Keratinocyte (primary cell): Measurements from ENCODE around the gene ANKRD55. TPM values are rescaled to one million over a fixed set of nuclear protein-coding genes. Genes with fewer than 3 reads are reported as not detected.

Source experiments
- DNase-seq: peaks from one replicate; pipeline ENCODE4 v3.0.0-alpha.2; 2011; ENCODE audit warnings: low read depth, missing footprints, low spot score
- FAIRE-seq: peaks from 2 replicates; lab custom pipeline; 2011; peaks lifted over from hg19 to GRCh38; lab: Jason Lieb, UNC
- H2AFZ ChIP-seq: 2 replicates; pipeline ENCODE4 v1.6.0; 2012; ENCODE audit warnings: low read length, control low read depth, inconsistent platforms; ENCODE audit not compliant: control insufficient read depth
- H3K27ac ChIP-seq: 2 replicates; pipeline ENCODE4 v1.5.1; 2011; ENCODE audit warnings: low read length; ENCODE audit not compliant: control insufficient read depth, insufficient read depth
- H3K27me3 ChIP-seq: 3 replicates; pipeline ENCODE4 v1.6.0; 2011; ENCODE audit warnings: low read length; ENCODE audit not compliant: control insufficient read depth, insufficient read depth; ENCODE audit errors: extremely low read depth
- H3K36me3 ChIP-seq, 2 experiments: 2 replicates in 1 of 2; 3 replicates in 1 of 2; pipeline ENCODE4 v1.5.1; 2011; ENCODE audit warnings: low read length in 2 of 2, mild to moderate bottlenecking in 1 of 2; ENCODE audit not compliant: control insufficient read depth in 2 of 2, insufficient read depth in 2 of 2; ENCODE audit errors: extremely low read depth in 1 of 2
- H3K4me1 ChIP-seq: 3 replicates; pipeline ENCODE4 v1.5.1; 2011; ENCODE audit warnings: low read length; ENCODE audit not compliant: control insufficient read depth, insufficient read depth; ENCODE audit errors: extremely low read depth
- H3K4me2 ChIP-seq: 3 replicates; pipeline ENCODE4 v1.6.0; 2011; ENCODE audit warnings: low read depth, low read length; ENCODE audit not compliant: control insufficient read depth, insufficient read depth; ENCODE audit errors: extremely low read depth
- H3K4me3 ChIP-seq, 3 experiments: fragments of 200-600 bp in 1 of 3; sonication (generic) in 1 of 3; 2 replicates in 2 of 3; 3 replicates in 1 of 3; pipeline ENCODE4 v1.5.1; 2011 to 2016; ENCODE audit warnings: low read length in 3 of 3, mild to moderate bottlenecking in 3 of 3, control low read depth in 2 of 3, inconsistent platforms in 1 of 3, low read depth in 1 of 3, mixed read lengths in 1 of 3, mixed run types in 1 of 3, moderate library complexity in 1 of 3; ENCODE audit not compliant: control insufficient read depth in 2 of 3, insufficient read depth in 2 of 3; ENCODE audit errors: extremely low read depth in 1 of 3
- H3K79me2 ChIP-seq: 2 replicates; pipeline ENCODE4 v1.6.0; 2012; ENCODE audit warnings: low read length; ENCODE audit not compliant: control insufficient read depth, insufficient read depth
- H3K9ac ChIP-seq: 3 replicates; pipeline ENCODE4 v1.6.0; 2011; ENCODE audit warnings: low read length; ENCODE audit not compliant: control insufficient read depth, insufficient read depth; ENCODE audit errors: extremely low read depth
- H3K9me1 ChIP-seq: 3 replicates; pipeline ENCODE4 v1.6.0; 2011; ENCODE audit warnings: low read length; ENCODE audit not compliant: control insufficient read depth, insufficient read depth; ENCODE audit errors: extremely low read depth
- H3K9me3 ChIP-seq: 2 replicates; pipeline ENCODE4 v1.5.1; 2012; ENCODE audit warnings: low read depth, low read length; ENCODE audit not compliant: control insufficient read depth
- H4K20me1 ChIP-seq: 3 replicates; pipeline ENCODE4 v1.6.0; 2011; ENCODE audit warnings: low read length; ENCODE audit not compliant: control insufficient read depth, insufficient read depth; ENCODE audit errors: extremely low read depth
- EZH2 ChIP-seq: IDR thresholded peaks from one replicate; pipeline ENCODE4 v1.6.1; 2012; ENCODE audit warnings: inconsistent platforms, mild to moderate bottlenecking, low read length, moderate library complexity
- dilution Hi-C: fragments of 300-500 bp; cut with MboI; formaldehyde crosslinking; loops from one replicate; pipeline ENCODE4 v1.7.0; 2020; ENCODE audit warnings: low sequenced_read_pairs; ENCODE audit not compliant: extremely low pct_ligation_motif_present
- polyA plus RNA-seq, 5 experiments: library from polyadenylated mRNA; depleted of rRNA in 3 of 5; stranded (reverse) in 3 of 5; stranded (forward) in 1 of 5; unstranded in 1 of 5; fragments of >200 nt; gene quantifications; 1 replicate in 1 of 5; 2 replicates in 3 of 5; 3 replicates in 1 of 5; pipeline versions ENCODE4 v1.2.1 to v1.2.3, GENCODE V29; 2011 to 2012; ENCODE audit warnings: missing spikeins in 2 of 5, low read depth in 1 of 5, low replicate concordance in 1 of 5
- TF ChIP-seq, protein P1 (sequence below), 3 experiments: IDR thresholded peaks in 1 of 3; conservative IDR thresholded peaks in 1 of 3; optimal IDR thresholded peaks in 1 of 3; 2 replicates in 2 of 3; 3 replicates in 1 of 3; pipeline versions ENCODE3 to v1.5.1; 2011; ENCODE audit warnings: low read length in 3 of 3, mild to moderate bottlenecking in 3 of 3, moderate library complexity in 2 of 3, control low read depth in 1 of 3, inconsistent platforms in 1 of 3; ENCODE audit not compliant: insufficient read depth in 2 of 3; ENCODE audit errors: extremely low read depth in 1 of 3

ANKRD55 gene
- polyA plus RNA-seq, 1 donor (not counting 4 experiments of a cell fraction or from before 2014, with no cell fraction given): not detected

DNA sequence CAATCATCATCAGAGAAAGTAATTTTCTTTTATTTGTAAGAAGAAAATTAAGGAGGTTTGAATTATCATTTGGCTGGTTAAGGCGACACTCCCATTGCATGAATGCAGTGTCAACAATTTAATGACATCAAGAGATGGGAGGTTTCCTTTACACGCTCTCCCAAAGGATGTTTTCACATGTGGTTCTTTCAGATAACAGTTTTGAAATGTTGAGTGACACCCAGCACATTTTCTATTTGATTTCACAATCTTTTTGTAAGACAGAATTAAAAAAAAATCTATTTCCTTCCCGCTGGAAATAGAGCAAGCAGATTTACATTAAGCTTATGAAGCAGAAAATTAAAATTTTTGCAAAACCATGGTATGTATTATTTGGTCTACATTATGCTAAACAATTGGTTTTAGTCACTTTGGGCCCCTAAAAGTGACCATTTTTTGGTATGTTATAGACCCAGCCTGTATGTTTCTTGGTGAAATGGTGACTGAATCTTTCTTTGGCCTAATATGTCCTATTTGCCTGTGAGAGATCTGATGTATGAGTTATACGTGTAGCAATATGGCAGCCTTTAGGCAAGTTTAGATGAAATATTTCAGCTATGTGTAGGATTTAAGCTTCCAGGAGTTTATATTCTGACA lies 18.9 kb upstream of the ANKRD55 start:
- Histone ChIP-seq H3K36me3 (no peaks in the 10 kb centered on the region), H3K4me1 (no peaks in the 10 kb centered on the region), H3K27ac (no peak overlapping the region), H3K9me1 (no peaks in the 10 kb centered on the region), H3K79me2 (no peaks in the 10 kb centered on the region), H2AFZ (no peak overlapping the region), H3K27me3 (no peaks in the 10 kb centered on the region), H3K9ac (no peak overlapping the region), H3K4me2 (no peak overlapping the region), H4K20me1 (no peaks in the 10 kb centered on the region), H3K9me3 (no peaks in the 10 kb centered on the region), H3K4me3 (no peak overlapping the region)
- dilution Hi-C loops: no loop called here
- TF ChIP-seq EZH2: no peak
- TF ChIP-seq, protein P1, sequence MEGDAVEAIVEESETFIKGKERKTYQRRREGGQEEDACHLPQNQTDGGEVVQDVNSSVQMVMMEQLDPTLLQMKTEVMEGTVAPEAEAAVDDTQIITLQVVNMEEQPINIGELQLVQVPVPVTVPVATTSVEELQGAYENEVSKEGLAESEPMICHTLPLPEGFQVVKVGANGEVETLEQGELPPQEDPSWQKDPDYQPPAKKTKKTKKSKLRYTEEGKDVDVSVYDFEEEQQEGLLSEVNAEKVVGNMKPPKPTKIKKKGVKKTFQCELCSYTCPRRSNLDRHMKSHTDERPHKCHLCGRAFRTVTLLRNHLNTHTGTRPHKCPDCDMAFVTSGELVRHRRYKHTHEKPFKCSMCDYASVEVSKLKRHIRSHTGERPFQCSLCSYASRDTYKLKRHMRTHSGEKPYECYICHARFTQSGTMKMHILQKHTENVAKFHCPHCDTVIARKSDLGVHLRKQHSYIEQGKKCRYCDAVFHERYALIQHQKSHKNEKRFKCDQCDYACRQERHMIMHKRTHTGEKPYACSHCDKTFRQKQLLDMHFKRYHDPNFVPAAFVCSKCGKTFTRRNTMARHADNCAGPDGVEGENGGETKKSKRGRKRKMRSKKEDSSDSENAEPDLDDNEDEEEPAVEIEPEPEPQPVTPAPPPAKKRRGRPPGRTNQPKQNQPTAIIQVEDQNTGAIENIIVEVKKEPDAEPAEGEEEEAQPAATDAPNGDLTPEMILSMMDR (optimal IDR thresholded peaks at IDR 0.05 in 1 of 3, IDR thresholded peaks at IDR 0.05 in 1 of 3, conservative IDR thresholded peaks at IDR 0.05 in 1 of 3; ENCODE audit: extremely low read depth in 1 of 3, insufficient read depth in 2 of 3, low read length in 3 of 3): no peak
- FAIRE-seq (no peak), DNase-seq (no peak)

DNA sequence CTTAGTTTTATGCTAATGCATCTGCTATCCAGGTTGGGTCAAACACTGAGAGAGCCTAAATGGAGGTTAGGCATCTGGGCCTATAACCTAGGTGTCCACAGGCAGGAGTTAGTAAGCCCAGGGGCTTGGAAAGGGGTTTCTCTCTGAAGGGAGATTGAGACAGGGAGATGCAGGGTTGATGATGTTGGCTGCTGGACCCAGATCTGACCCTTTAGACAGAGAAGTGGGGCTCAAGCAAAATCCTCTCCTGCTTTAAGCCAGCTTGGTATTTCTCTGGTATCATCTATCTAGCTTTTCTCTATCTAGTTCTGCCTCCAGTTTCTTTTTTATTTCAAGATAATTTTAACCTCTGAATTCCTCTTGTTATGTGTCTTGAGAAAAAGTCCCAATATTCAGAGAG lies 18.3 kb upstream of the ANKRD55 start:
- dilution Hi-C loops: no loop called here
- H3K4me1 ChIP-seq: no peaks in the 10 kb centered on the region
- no peak overlapping the region for H3K4me3 ChIP-seq
- H3K9ac ChIP-seq: no peak overlapping the region
- no peaks in the 10 kb centered on the region for H4K20me1 ChIP-seq
- FAIRE-seq: no peak
- H3K27me3 ChIP-seq: no peaks in the 10 kb centered on the region
- H3K36me3 ChIP-seq: no peaks in the 10 kb centered on the region
- no peaks in the 10 kb centered on the region for H3K79me2 ChIP-seq
- H3K27ac ChIP-seq: no peak overlapping the region
- H3K9me3 ChIP-seq: no peaks in the 10 kb centered on the region
- no peak overlapping the region for H3K4me2 ChIP-seq
- no peak for DNase-seq
- no peak overlapping the region for H2AFZ ChIP-seq
- no peaks in the 10 kb centered on the region for H3K9me1 ChIP-seq
- TF ChIP-seq, protein P1 (optimal IDR thresholded peaks at IDR 0.05 in 1 of 3, IDR thresholded peaks at IDR 0.05 in 1 of 3, conservative IDR thresholded peaks at IDR 0.05 in 1 of 3; ENCODE audit: extremely low read depth in 1 of 3, insufficient read depth in 2 of 3, low read length in 3 of 3): no peak
- TF ChIP-seq EZH2: no peak
